HG03108 (cell line): ENCODE data around the gene GPATCH2L.

Experiments
- ATAC-seq: cut with Tn5 transposase; IDR thresholded peaks from one replicate; pipeline ENCODE4 v1.9.1; 2021; ENCODE audit warnings: moderate library complexity; ENCODE audit not compliant: unreplicated experiment

GPATCH2L gene

DNA sequence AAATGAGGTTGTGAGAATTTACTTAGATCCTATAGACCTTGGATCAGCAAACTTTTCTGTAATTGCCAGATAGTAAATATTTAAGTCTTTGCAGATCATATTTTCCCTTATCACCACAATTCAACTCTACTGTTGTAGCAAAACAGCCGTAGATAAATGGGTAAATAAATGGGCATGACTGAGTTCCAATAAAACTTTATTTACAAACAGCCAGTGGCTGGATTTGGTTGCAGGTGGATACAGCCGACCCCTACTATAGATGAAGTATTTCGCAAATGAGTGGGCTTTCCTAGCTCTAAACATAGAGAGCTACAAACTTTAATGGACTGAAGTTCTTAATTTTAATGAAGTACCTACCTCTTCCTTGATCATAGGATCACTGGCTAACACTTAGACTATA lies 100.7 kb downstream of the GPATCH2L start:
- ATAC-seq, result no peak

DNA sequence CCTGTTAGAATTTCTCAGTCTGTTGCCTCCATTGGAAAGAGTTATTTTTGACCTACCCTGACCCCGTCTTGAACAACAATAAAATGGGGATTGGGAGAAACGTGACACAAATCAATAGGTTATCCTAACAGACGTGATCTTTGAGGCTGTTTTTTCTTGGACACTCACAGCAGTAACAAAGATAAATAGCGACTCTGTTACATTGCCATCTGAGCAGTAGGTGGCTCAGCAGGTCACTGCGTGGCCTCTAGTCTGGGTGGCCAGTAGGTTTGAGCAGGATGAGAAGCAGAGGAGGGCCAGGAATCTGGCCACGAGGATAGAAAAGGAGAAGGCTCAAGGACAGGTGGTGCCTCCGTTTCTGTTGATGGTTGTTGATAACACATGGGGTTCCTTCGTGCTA lies 101.4 kb downstream of the GPATCH2L start:
- no peak for ATAC-seq

DNA sequence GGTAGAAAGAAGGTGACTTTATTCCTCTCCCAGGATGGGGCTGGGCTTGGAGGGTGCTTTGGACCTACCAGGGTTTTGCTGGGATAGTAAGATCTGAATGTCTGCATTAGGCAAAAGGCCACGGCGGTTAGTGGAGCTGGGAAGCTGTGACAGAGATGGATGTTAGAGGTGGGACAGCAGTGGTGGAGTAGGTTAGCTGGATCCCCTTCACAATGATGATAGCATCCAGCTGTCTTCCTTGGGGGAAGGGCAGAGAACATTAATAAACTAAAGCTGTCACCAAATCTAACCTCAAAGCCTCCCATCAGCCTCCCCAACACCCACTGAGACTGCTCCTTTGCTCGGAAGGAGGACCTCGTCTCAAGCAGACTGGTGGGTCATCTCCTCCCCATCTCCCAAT lies 104.8 kb downstream of the GPATCH2L start:
- no peak for ATAC-seq

GRCh38 chr14:76257111-76257803 lies 105.5 kb downstream of the GPATCH2L start:
- ATAC-seq, result no peak

GRCh38 chr14:76257842-76258397 lies 106.2 kb downstream of the GPATCH2L start:
- ATAC-seq, result no peak

DNA sequence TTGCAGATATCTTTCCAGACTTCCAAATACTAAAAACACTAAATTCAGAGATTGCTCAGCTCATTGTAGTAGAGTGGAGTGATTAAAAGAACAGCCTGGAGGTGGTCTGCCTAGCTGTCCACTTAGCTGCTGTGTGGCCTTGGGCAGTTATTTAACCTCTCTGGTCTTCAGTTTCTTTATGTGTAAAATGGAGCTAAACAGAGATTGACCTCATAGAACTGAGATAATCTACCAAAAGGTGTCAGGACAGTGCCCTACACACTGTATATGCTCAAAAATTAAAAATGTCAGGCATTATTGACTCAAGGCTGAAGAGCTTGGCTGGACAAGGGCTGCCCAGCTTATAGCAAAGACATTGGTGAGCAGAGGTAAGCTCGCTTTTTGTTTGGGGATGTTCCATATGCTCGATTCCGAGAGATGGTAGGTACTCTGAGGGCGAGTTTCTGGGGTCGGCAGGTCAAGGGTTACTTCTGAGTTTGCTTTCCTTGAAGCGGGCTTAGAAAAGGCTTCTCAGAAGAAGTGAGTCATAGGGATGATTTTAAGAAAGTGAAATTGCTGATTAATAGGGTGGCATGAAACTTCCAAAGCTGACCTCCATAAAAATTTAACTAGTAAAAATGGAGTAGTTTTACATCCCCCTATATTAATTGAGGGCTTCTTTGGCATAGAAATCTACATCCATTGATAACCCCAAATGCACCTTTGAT lies 107.5 kb downstream of the GPATCH2L start:
- ATAC-seq, result no peak

- ATAC-seq, result no peak
Measured at GRCh38 chr14:76260749-76261148, 109.0 kb downstream of the GPATCH2L start.

- ATAC-seq, result no peak
Measured at GRCh38 chr14:76261371-76261811, 109.7 kb downstream of the GPATCH2L start.

- no peak for ATAC-seq
Measured at GRCh38 chr14:76262641-76263040, 110.9 kb downstream of the GPATCH2L start.
